Activated CD4-positive, alpha-beta T cell treated with anti-CD3 and anti-CD28 coated beads, Interleukin-2, amount 10 ng/mL, durations not matched to agents 7 days and 5 days (primary cell): Measurements from ENCODE around the gene PEMT. TPM values are rescaled to one million over a fixed set of nuclear protein-coding genes. Genes with fewer than 3 reads are reported as not detected.

ENCODE experiments used
- CTCF ChIA-PET: fragments of 350-600 bp; sonication (Branson Sonifier 250); formaldehyde crosslinking; loops from one replicate; lab custom pipeline; 2021; ENCODE audit warnings: antibody characterized with exemption; lab: Charles Lee
- POLR2A ChIA-PET: fragments of 350-600 bp; sonication (Branson Sonifier 250); formaldehyde crosslinking; loops from one replicate; lab custom pipeline; 2021; ENCODE audit warnings: antibody characterized with exemption; lab: Charles Lee
- DNase-seq: peaks from one replicate; pipeline ENCODE4 v3.0.0-alpha.2; 2020
- H3K27ac Mint-ChIP-seq: one replicate; pipeline ENCODE4 v1.8.0; 2021; ENCODE audit warnings: mild to moderate bottlenecking, moderate library complexity, mixed read lengths
- H3K27me3 Mint-ChIP-seq: one replicate; pipeline ENCODE4 v1.8.0; 2021; ENCODE audit warnings: mixed read lengths
- H3K36me3 Mint-ChIP-seq: one replicate; pipeline ENCODE4 v1.8.0; 2021; ENCODE audit warnings: low read depth, mixed read lengths
- H3K4me1 Mint-ChIP-seq: one replicate; pipeline ENCODE4 v1.8.0; 2021; ENCODE audit warnings: mixed read lengths
- H3K4me3 Mint-ChIP-seq: one replicate; pipeline ENCODE4 v1.8.0; 2021; ENCODE audit warnings: mild to moderate bottlenecking, moderate library complexity, mixed read lengths
- H3K9me3 Mint-ChIP-seq: one replicate; pipeline ENCODE4 v1.8.0; 2021; ENCODE audit warnings: mixed read lengths
- total RNA-seq, 2 experiments: library from RNA; stranded (reverse); gene quantifications; one replicate each; pipeline ENCODE4 v1.2.3, GENCODE V29; 2021

PEMT gene
- total RNA-seq, 2 experiments from 2014 or later: 10.8 to 17.3 TPM

GRCh38 chr17:17564896-17565295 lies 26.6 kb downstream of the PEMT start:
- Mint-ChIP-seq H3K9me3 (no peaks in the 10 kb centered on the region), H3K4me3 (no peak overlapping the region), H3K27ac (no peak overlapping the region), H3K36me3 (no peaks in the 10 kb centered on the region), H3K27me3 (no peaks in the 10 kb centered on the region), H3K4me1 (no peaks in the 10 kb centered on the region)
- CTCF ChIA-PET: interaction anchor here (1.7 to 2.0 kb wide), 2 partner anchors 9 to 68 kb away, joined by 5 to 6 read pairs; no protein-coding TSS in a partner anchor
- DNase-seq: no peak
- POLR2A ChIA-PET: no interaction called here

- CTCF ChIA-PET: interaction anchor here (1.7 to 2.0 kb wide), 2 partner anchors 9 to 67 kb away, joined by 5 to 6 read pairs; no protein-coding TSS in a partner anchor
- Mint-ChIP-seq H3K9me3 (no peaks in the 10 kb centered on the region), H3K4me3 (no peak overlapping the region), H3K4me1 (no peaks in the 10 kb centered on the region), H3K27me3 (no peaks in the 10 kb centered on the region), H3K27ac (no peak overlapping the region), H3K36me3 (no peaks in the 10 kb centered on the region)
- DNase-seq: no peak
- POLR2A ChIA-PET: no interaction called here
Measured at GRCh38 chr17:17564323-17564722, 27.2 kb downstream of the PEMT start.

- no peak overlapping the region for H3K27ac Mint-ChIP-seq
- no peak overlapping the region for H3K4me3 Mint-ChIP-seq
- no peaks in the 10 kb centered on the region for H3K4me1 Mint-ChIP-seq
- H3K9me3 Mint-ChIP-seq: no peaks in the 10 kb centered on the region
- no peaks in the 10 kb centered on the region for H3K36me3 Mint-ChIP-seq
- no peak for DNase-seq
- H3K27me3 Mint-ChIP-seq: no peaks in the 10 kb centered on the region
- ChIA-PET CTCF (interaction anchor here (1.0 kb wide), 1 partner anchor 16 kb away, joined by 3 read pairs; no protein-coding TSS in a partner anchor), POLR2A (interaction anchor here (0.6 kb wide), 1 partner anchor 1278 kb away, joined by 4 read pairs; no protein-coding TSS in a partner anchor)
Measured at GRCh38 chr17:17563530-17563929, 28.0 kb downstream of the PEMT start.

GRCh38 chr17:17562146-17562511 lies 29.4 kb downstream of the PEMT start:
- Mint-ChIP-seq H3K9me3 (no peaks in the 10 kb centered on the region), H3K4me3 (no peak overlapping the region), H3K4me1 (no peaks in the 10 kb centered on the region), H3K36me3 (no peaks in the 10 kb centered on the region), H3K27me3 (no peaks in the 10 kb centered on the region), H3K27ac (no peak overlapping the region)
- CTCF ChIA-PET: interaction anchor here (1.2 kb wide), 1 partner anchor 65 kb away, joined by 3 read pairs; no protein-coding TSS in a partner anchor
- no peak for DNase-seq
- POLR2A ChIA-PET: no interaction called here

- H3K36me3 Mint-ChIP-seq: no peaks in the 10 kb centered on the region
- H3K4me3 Mint-ChIP-seq: no peak overlapping the region
- H3K27ac Mint-ChIP-seq: no peak overlapping the region
- no peaks in the 10 kb centered on the region for H3K27me3 Mint-ChIP-seq
- H3K9me3 Mint-ChIP-seq: no peaks in the 10 kb centered on the region
- POLR2A ChIA-PET: no interaction called here
- no peaks in the 10 kb centered on the region for H3K4me1 Mint-ChIP-seq
- DNase-seq: no peak
- CTCF ChIA-PET: interaction anchor here (0.7 to 1.2 kb wide), 2 partner anchors 65 kb away, joined by 3 read pairs; no protein-coding TSS in a partner anchor
Measured at GRCh38 chr17:17561408-17562145, 29.9 kb downstream of the PEMT start.

GRCh38 chr17:17560975-17561374 lies 30.5 kb downstream of the PEMT start:
- Mint-ChIP-seq H3K27ac (no peak overlapping the region), H3K36me3 (no peaks in the 10 kb centered on the region), H3K4me1 (no peaks in the 10 kb centered on the region), H3K4me3 (no peak overlapping the region), H3K9me3 (no peaks in the 10 kb centered on the region), H3K27me3 (no peaks in the 10 kb centered on the region)
- DNase-seq: no peak
- CTCF ChIA-PET: interaction anchor here (0.7 kb wide), 1 partner anchor 64 kb away, joined by 3 read pairs; no protein-coding TSS in a partner anchor
- POLR2A ChIA-PET: no interaction called here

- ChIA-PET CTCF (no interaction called here), POLR2A (no interaction called here)
- H3K4me1 Mint-ChIP-seq: no peaks in the 10 kb centered on the region
- H3K4me3 Mint-ChIP-seq: no peak overlapping the region
- DNase-seq: no peak
- no peak overlapping the region for H3K27ac Mint-ChIP-seq
- H3K36me3 Mint-ChIP-seq: no peaks in the 10 kb centered on the region
- H3K9me3 Mint-ChIP-seq: no peaks in the 10 kb centered on the region
- no peaks in the 10 kb centered on the region for H3K27me3 Mint-ChIP-seq
Measured at GRCh38 chr17:17560167-17560566, 31.3 kb downstream of the PEMT start.

GRCh38 chr17:17559164-17559563 lies 32.3 kb downstream of the PEMT start:
- no peak overlapping the region for H3K4me3 Mint-ChIP-seq
- H3K27ac Mint-ChIP-seq: no peak overlapping the region
- ChIA-PET CTCF (no interaction called here), POLR2A (no interaction called here)
- no peaks in the 10 kb centered on the region for H3K4me1 Mint-ChIP-seq
- H3K9me3 Mint-ChIP-seq: no peaks in the 10 kb centered on the region
- no peaks in the 10 kb centered on the region for H3K36me3 Mint-ChIP-seq
- H3K27me3 Mint-ChIP-seq: no peaks in the 10 kb centered on the region
- no peak for DNase-seq

- H3K27me3 Mint-ChIP-seq: no peaks in the 10 kb centered on the region
- H3K4me3 Mint-ChIP-seq: no peak overlapping the region
- no peak overlapping the region for H3K27ac Mint-ChIP-seq
- POLR2A ChIA-PET: no interaction called here
- CTCF ChIA-PET: interaction anchor here (0.9 to 2.0 kb wide), 2 partner anchors 10 to 61 kb away, joined by 3 to 5 read pairs; no protein-coding TSS in a partner anchor
- no peaks in the 10 kb centered on the region for H3K4me1 Mint-ChIP-seq
- no peak for DNase-seq
- no peaks in the 10 kb centered on the region for H3K36me3 Mint-ChIP-seq
- no peaks in the 10 kb centered on the region for H3K9me3 Mint-ChIP-seq
Measured at GRCh38 chr17:17558431-17558830, 33.1 kb downstream of the PEMT start.

- H3K4me1 Mint-ChIP-seq: no peaks in the 10 kb centered on the region
- H3K27me3 Mint-ChIP-seq: no peaks in the 10 kb centered on the region
- H3K9me3 Mint-ChIP-seq: no peaks in the 10 kb centered on the region
- DNase-seq: no peak
- H3K4me3 Mint-ChIP-seq: no peak overlapping the region
- H3K27ac Mint-ChIP-seq: no peak overlapping the region
- ChIA-PET POLR2A (no interaction called here), CTCF (interaction anchor here (0.9 to 2.0 kb wide), 2 partner anchors 11 to 61 kb away, joined by 3 to 5 read pairs; no protein-coding TSS in a partner anchor)
- H3K36me3 Mint-ChIP-seq: no peaks in the 10 kb centered on the region
Measured at GRCh38 chr17:17557796-17558195, 33.7 kb downstream of the PEMT start.

- H3K4me1 Mint-ChIP-seq: no peaks in the 10 kb centered on the region
- H3K27ac Mint-ChIP-seq: no peak overlapping the region
- H3K9me3 Mint-ChIP-seq: no peaks in the 10 kb centered on the region
- CTCF ChIA-PET: interaction anchor here (2.0 kb wide), 1 partner anchor 12 kb away, joined by 5 read pairs; no protein-coding TSS in a partner anchor
- no peak overlapping the region for H3K4me3 Mint-ChIP-seq
- DNase-seq: no peak
- POLR2A ChIA-PET: no interaction called here
- no peaks in the 10 kb centered on the region for H3K27me3 Mint-ChIP-seq
- H3K36me3 Mint-ChIP-seq: no peaks in the 10 kb centered on the region
Measured at GRCh38 chr17:17556671-17557070, 34.8 kb downstream of the PEMT start.

- no peaks in the 10 kb centered on the region for H3K9me3 Mint-ChIP-seq
- H3K27ac Mint-ChIP-seq: no peak overlapping the region
- POLR2A ChIA-PET: no interaction called here
- DNase-seq: no peak
- no peaks in the 10 kb centered on the region for H3K36me3 Mint-ChIP-seq
- no peaks in the 10 kb centered on the region for H3K4me1 Mint-ChIP-seq
- H3K4me3 Mint-ChIP-seq: no peak overlapping the region
- H3K27me3 Mint-ChIP-seq: no peaks in the 10 kb centered on the region
- CTCF ChIA-PET: no interaction called here
Measured at GRCh38 chr17:17555906-17556305, 35.6 kb downstream of the PEMT start.

- Mint-ChIP-seq H3K27ac (no peak overlapping the region), H3K9me3 (no peaks in the 10 kb centered on the region), H3K4me3 (no peak overlapping the region), H3K4me1 (no peaks in the 10 kb centered on the region), H3K36me3 (no peaks in the 10 kb centered on the region), H3K27me3 (no peaks in the 10 kb centered on the region)
- CTCF ChIA-PET: no interaction called here
- POLR2A ChIA-PET: no interaction called here
- DNase-seq: no peak
Measured at GRCh38 chr17:17555151-17555550, 36.4 kb downstream of the PEMT start.
